SK-N-MC (cell line): Measurements from ENCODE around the gene CPA5.

ENCODE experiments used
- EZH2 ChIP-seq: fragments of 200-600 bp; sonication (generic); IDR thresholded peaks from one replicate; pipeline ENCODE4 v1.6.1; 2017; ENCODE audit warnings: antibody characterized with exemption
- POLR2AphosphoS5 ChIP-seq: IDR thresholded peaks from 2 replicates; pipeline ENCODE4 v1.6.1; 2012; ENCODE audit warnings: mild to moderate bottlenecking, low read depth, low read length, borderline replicate concordance

GRCh38 chr7:130409712-130410072 lies 65.1 kb downstream of the CPA5 start:
- TF ChIP-seq POLR2AphosphoS5 = no peak
- no peak for TF ChIP-seq EZH2
